ENCODE data around the gene MCF2L. TPM values are rescaled to one million over a fixed set of nuclear protein-coding genes. Genes with fewer than 3 reads are reported as not detected.

MCF2L gene
- total RNA-seq, 1 donor from 2014 or later = 41.2 TPM

DNA sequence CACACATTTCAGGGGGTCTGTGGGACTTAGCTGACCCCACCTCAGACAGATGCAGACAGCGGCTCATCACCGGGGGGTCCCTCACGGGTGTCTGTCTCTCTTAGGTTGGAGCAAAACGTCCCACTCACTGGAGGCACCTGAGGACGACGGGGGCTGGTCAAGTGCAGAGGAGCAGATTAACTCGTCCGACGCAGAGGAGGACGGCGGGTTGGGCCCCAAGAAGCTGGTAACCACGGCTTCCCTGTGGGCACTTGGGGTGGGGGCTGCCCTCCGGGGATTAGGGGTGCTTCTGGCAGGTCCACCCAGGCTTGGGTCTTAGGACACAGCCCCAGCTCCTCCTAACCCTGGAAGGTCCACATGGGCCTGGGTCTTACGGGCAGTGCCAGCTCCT lies 125.4 kb downstream of the MCF2L start:
- TF ChIP-seq, protein P1, sequence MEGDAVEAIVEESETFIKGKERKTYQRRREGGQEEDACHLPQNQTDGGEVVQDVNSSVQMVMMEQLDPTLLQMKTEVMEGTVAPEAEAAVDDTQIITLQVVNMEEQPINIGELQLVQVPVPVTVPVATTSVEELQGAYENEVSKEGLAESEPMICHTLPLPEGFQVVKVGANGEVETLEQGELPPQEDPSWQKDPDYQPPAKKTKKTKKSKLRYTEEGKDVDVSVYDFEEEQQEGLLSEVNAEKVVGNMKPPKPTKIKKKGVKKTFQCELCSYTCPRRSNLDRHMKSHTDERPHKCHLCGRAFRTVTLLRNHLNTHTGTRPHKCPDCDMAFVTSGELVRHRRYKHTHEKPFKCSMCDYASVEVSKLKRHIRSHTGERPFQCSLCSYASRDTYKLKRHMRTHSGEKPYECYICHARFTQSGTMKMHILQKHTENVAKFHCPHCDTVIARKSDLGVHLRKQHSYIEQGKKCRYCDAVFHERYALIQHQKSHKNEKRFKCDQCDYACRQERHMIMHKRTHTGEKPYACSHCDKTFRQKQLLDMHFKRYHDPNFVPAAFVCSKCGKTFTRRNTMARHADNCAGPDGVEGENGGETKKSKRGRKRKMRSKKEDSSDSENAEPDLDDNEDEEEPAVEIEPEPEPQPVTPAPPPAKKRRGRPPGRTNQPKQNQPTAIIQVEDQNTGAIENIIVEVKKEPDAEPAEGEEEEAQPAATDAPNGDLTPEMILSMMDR (IDR thresholded peaks at IDR 0.05; ENCODE audit: borderline replicate concordance) = no peak
- H3K4me1 ChIP-seq = no peaks in the 10 kb centered on the region
- intact Hi-C loops (cut with micrococcal nuclease) = no loop called here
- no peak overlapping the region for H3K27ac ChIP-seq (replicated peaks)
- no peaks in the 10 kb centered on the region for H3K27me3 ChIP-seq (ENCODE audit: low read depth)
- peaks cover 33% of the 10 kb centered on the region for H3K36me3 ChIP-seq
- no peaks in the 10 kb centered on the region for H3K9me3 ChIP-seq (replicated peaks)
- no peak overlapping the region for H3K4me3 ChIP-seq
- no peak for DNase-seq

DNA sequence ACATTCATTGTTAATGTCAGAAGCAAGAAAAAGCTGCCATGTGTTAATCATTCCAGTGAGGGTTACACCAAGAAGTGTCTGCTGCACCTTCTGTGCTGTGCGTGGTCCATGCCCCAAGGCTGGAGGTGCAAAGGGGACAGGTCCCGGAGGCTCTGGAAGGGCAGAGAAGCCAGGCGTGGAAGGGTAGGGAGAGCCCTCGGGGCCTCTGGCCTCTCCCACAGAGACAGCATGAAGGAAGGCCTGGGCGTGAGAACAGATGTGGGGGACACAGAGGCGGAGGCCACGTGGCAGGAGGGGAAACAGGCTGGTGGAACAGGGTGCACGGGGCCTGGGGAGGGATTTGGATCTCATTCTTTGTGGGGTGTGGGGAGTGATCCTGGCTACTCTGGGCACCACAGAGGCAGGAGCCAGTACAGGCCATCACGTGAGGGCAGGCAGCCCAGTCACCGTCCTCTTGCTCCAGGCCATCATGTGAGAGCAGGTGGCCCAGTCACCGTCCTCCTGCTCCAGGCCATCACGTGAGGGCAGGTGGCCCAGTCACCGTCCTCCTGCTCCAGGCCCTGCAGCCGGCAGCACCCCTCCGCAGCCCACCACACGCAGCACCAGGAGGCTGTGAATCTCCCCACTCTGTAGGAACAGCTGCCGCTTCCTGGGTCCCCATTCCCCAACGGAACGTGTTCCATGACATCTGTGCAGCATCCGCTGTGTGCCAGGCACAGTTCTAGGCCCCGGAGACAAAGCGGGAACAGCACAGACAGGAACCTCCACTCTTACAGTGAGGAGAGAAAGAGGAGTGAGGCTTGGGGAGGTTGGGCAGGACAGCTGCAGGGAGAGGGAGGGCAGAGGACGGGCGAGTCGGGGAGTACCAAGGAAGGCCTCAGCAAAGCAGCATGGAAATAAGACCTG lies 126.4 kb downstream of the MCF2L start:
- no peak overlapping the region for H3K27ac ChIP-seq (replicated peaks)
- DNase-seq = peak; percentile 6
- TF ChIP-seq, protein P1 (IDR thresholded peaks at IDR 0.05; ENCODE audit: borderline replicate concordance) = no peak
- no peak overlapping the region for H3K4me3 ChIP-seq
- H3K27me3 ChIP-seq (ENCODE audit: low read depth) = no peaks in the 10 kb centered on the region
- no peaks in the 10 kb centered on the region for H3K4me1 ChIP-seq
- H3K36me3 ChIP-seq = peaks cover 25% of the 10 kb centered on the region
- intact Hi-C loops (cut with micrococcal nuclease) = no loop called here
- no peaks in the 10 kb centered on the region for H3K9me3 ChIP-seq (replicated peaks)

DNA sequence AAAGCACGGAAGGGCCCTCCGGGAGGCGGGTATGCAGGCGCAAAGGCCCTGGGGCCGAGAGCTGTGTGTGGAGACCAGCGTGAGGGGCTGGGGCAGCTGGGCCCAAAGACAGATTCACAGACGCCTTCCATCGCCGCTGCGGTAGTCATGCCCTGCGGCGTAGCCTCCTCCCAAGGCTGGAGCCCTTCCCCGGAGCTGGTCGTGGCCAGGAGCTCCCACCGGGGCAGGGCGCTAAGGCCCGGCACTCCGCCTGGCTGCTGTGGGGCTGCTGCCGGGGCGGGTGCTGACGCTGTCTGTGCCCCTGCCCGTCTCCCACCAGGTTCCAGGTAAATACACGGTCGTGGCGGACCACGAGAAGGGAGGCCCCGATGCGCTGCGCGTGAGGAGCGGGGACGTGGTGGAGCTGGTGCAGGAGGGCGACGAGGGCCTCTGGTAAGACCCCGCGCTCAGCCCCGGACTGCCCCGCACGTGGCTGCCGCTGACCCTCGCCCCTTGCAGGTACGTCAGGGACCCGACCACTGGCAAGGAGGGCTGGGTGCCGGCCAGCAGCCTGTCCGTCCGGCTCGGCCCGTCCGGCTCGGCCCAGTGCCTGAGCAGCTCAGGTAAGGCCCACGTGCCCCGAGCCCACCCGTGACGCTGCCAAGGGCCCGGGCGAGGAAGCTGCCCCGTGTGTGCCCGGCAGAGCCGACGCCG lies 127.2 kb downstream of the MCF2L start:
- Histone ChIP-seq H3K36me3 (peaks cover 17% of the 10 kb centered on the region), H3K27me3 (ENCODE audit: low read depth) (no peaks in the 10 kb centered on the region)

DNA sequence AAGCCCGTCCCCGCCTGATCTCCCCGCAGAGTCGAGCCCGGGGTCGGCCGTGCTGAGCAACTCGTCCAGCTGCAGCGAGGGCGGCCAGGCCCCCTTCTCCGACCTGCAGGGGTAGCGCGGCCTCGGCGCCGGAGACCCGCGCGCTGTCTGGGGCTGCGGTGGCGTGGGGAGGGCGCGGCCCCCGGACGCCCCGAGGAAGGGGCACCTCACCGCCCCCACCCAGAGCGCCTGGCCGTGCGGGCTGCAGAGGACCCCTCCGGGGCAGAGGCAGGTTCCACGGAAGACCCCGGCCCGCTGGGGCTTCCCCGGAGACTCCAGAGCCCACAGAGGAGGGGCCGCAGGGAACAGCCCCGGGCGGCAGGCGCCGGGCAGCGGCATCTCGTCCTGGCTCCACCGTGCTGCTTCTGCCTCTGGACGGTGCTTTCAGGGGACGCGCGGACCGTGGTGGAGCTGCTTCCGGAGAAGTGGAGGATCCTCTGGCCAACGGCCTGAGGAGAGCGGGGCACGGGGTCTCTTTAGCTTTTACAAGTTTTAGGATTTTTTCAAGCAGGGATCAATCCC lies 127.8 kb downstream of the MCF2L start:
- Histone ChIP-seq H3K4me1 (no peaks in the 10 kb centered on the region), H3K9me3 (replicated peaks) (no peaks in the 10 kb centered on the region), H3K27me3 (ENCODE audit: low read depth) (no peaks in the 10 kb centered on the region), H3K36me3 (peaks cover 12% of the 10 kb centered on the region), H3K27ac (replicated peaks) (no peak overlapping the region), H3K4me3 (no peak overlapping the region)
- no peak for DNase-seq
- TF ChIP-seq, protein P1 (IDR thresholded peaks at IDR 0.05; ENCODE audit: borderline replicate concordance) = no peak
- intact Hi-C loops (cut with micrococcal nuclease) = no loop called here

More for the DNA sequence above, 127.2 kb downstream of the MCF2L start:
- intact Hi-C loops (cut with micrococcal nuclease) = no loop called here
- TF ChIP-seq, protein P1 (IDR thresholded peaks at IDR 0.05; ENCODE audit: borderline replicate concordance) = no peak
- Histone ChIP-seq H3K27ac (replicated peaks) (no peak overlapping the region), H3K4me3 (no peak overlapping the region), H3K9me3 (replicated peaks) (no peaks in the 10 kb centered on the region), H3K4me1 (no peaks in the 10 kb centered on the region)
- DNase-seq = no peak

DNA sequence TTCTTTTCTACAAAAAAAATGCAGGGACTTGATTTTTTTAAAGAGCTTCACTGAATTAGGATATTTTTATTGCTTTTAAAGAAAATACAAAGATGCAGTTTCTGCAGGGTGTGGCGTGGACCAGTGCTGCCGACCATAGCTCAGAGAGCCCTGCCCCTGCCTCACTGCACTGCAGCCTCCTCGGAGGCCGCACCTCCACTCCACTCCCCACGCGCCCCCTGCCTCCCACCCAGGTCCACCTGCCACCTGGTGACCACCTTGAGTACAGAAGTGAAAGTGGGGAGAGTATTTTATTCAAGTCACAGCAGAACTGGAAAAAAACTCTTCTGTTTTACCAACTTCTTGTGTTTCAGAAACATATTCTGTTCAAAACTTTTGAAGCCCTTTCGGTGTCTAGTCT lies 128.6 kb downstream of the MCF2L start:
- H3K4me1 ChIP-seq = no peaks in the 10 kb centered on the region
- TF ChIP-seq, protein P1 (IDR thresholded peaks at IDR 0.05; ENCODE audit: borderline replicate concordance) = no peak
- DNase-seq = no peak
- no peaks in the 10 kb centered on the region for H3K9me3 ChIP-seq (replicated peaks)
- no peak overlapping the region for H3K27ac ChIP-seq (replicated peaks)
- intact Hi-C loops (cut with micrococcal nuclease) = no loop called here
- H3K27me3 ChIP-seq (ENCODE audit: low read depth) = no peaks in the 10 kb centered on the region
- peaks cover 12% of the 10 kb centered on the region for H3K36me3 ChIP-seq
- no peak overlapping the region for H3K4me3 ChIP-seq
